Left forelimb (tissue), 1 donor: Measurements from ENCODE around the gene TBC1D2B.
A peak's percentile ranks its signal among the peaks of the same experiment; 100 is the strongest.

Experiments
- DNase-seq: peaks from one replicate; pipeline ENCODE4 v3.0.0-alpha.2; 2018; ENCODE audit warnings: low spot score

Gene TBC1D2B

DNA sequence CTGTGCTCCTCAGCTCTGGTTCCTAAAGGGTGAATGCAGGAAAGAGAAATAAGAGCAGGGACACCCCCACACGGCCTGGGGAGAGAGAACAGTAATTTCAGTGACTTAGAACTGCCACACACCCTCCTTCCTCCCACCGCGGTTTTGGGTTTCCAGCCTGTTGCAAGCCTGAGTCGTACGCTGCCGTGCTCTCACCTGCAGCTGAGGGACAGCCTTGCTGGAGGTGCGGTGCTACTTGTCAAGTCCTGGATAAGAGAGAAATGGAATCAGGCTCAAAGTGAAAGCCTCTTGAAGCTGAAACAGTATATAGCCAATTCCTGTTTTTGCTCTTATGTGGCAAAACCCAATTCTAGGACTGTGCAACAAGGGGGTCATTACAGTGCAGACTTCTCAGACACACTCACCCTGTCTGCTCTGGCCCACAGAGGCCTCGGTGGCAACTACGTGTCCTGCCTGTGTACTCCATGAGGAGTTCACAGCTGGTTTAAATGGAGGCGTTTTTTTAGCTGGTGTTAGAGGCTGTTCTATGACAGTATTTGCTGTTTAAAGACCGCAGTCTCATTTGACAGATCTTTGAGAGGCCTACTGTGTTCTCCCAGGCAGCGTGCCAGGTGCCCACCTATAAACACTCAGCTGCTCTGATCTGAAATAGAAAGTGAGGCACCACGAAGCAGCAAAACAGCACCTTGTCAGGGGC, 42.9 kb downstream of the TBC1D2B start:
- no peak for DNase-seq

DNA sequence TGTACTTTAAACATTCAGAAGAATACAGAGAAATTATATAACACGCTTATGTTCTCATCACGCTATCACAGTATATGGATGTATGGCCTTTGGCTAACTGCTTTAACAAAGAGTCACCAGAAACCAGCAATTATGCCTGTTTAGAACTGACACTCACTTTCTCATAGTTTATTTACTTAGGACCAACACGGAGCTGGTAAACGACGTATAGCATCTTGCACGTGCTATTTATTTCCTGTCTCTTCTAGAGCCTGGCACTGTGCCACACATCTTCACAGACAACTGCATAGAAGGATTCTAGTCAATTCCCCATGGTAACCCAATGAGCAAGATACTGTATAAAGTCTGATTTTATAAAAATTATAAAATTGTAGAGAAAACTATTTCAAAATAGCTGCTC, 43.6 kb downstream of the TBC1D2B start:
- DNase-seq = no peak

DNA sequence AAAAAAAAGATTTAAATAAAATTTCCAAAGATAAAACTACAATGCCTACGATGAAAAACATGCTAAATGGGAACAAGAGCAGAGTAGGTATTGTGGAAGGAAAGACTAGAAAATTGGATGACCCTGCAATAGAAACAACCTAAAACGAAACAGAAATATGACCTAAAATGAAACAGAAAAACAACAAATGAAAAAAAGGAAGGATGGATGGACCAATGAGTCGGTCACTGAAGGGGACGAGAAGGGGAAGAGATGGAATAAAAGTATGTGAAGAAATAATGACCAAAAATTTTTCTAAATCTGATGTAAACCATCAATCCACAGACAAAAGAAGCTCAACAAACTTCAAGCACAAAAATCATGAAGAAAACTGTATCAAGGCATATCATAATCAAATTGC, 44.8 kb downstream of the TBC1D2B start:
- DNase-seq = no peak

DNA sequence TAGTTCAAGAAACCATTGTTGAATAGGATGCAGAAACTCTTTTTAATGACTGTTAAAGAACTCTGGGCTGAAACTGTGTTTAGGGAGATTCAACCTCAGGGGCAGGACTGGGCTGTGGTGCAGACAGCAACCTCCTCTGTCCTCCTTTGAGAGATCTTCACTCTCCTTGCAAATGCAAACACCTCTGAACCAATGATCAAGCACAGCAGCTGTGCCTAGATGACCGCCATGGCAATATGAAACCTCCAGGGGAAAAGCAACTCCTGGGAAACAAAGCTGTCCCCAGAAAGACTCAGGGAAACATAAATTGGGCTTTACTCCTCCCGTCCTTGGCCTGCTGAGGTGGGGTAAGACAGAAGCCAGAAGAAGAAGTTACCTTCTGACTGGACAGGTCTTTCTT, 52.6 kb downstream of the TBC1D2B start:
- DNase-seq = no peak

DNA sequence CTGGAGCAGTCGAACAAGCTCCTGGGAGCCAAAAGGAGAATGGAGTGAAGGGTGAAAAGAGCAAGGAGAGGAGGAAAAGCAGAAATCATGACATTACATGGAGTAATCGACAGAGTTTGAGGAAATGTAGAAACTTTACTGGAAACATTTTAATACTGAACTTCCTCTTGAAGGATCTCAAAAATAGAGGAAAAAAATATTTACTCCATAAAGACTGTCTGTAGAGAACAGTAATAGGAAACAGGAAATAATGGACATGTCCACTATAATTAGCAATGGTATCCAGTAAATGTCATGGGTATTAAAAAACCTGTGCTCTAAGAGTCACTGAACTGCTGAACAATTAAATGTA, 53.0 kb downstream of the TBC1D2B start:
- DNase-seq = no peak

DNA sequence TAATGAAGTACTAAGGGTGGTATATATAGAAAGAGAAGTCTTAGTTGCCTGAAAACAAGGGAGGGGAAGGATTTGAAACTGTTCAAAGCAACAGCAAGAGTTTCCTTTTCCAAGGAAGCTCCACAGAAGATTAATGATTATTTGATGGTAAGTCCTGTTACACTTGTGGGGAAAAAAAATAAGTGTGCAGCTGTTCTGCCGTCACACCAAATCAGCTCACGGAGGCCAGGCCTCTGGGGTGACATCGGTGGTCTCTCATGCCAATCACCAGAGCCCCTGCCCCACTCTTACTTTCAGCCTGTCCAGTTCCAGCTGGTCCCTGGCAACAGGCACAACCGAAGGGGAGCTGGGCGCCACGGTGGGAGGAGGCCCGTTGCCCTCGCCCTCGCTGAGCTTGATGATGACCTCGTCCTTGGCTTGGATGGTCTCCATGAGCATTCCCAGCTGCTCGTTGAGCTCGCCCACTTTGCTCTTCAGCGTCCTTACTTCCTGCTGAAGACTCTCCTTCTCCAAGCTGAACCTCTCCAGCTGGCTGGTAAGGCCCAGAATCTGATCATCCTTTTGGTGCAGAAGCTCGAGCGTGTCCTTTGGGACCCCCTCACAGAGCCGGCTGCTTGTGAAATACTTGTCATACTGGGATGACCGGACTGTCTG, 53.5 kb downstream of the TBC1D2B start:
- peak; percentile 82 for DNase-seq

DNA sequence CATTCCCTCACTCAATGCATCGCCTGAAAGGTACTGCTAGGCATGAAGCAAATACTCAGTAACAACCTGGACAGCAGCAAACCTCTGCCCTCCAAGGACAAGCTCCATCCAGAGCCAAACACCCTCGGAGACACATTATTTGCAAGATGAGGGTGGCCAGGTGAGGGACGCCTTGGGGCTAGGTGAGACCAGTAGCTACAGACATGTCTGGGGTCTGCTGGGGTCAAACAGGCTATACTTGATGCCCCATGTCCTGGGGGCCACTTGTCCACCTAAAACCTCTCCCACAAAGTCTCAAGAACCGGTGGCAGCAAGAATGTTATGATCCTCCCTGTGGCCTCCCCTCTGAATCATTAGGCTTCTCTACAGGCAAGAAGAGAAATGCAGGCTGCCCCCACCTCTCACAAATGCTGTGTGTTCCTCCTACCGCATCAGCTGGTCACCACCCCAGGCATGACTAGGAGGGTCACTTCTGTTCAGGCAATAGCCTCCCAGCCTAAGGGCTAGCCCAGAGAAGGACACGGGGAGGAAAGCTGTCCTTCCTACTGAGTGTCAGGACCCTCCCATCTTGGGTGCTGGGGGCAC, 54.3 kb downstream of the TBC1D2B start:
- DNase-seq = no peak

DNA sequence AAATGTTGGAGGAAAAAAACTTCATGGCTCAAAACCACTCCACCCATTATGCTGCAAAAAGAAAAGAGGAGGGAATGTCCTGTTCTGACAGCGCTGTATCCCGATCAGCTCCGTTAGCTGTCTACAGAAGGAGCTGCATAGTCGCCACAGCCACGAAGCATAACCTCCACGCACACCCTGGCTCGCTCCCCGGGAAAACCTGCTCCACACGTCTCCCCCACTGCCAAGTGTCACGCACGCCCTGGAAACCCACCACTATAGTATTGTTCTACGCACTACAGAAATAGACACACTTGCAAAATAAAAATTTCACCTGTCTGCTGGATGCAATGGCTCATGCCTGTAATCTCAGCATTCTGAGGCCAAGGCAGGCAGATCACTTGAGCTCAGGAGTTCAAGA, 55.8 kb downstream of the TBC1D2B start:
- no peak for DNase-seq

DNA sequence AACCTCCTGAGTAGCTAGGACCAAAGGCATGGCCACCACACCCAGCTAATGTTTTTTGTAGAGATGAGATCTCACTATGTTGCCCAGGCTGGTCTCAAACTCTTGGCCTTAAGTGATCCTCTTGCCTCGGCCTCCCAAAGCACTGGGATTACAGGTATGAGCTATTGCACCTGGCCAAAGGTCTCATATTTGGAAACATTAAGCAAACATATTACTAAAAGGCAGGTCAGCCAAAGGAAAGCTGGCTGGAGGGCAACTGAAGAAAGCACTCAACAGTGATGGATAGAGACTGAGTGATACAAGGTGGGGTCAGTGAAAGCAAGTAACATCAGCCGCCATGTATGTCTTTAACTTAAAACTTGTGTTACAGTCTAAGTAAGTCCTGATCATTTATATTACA, 57.5 kb downstream of the TBC1D2B start:
- no peak for DNase-seq

DNA sequence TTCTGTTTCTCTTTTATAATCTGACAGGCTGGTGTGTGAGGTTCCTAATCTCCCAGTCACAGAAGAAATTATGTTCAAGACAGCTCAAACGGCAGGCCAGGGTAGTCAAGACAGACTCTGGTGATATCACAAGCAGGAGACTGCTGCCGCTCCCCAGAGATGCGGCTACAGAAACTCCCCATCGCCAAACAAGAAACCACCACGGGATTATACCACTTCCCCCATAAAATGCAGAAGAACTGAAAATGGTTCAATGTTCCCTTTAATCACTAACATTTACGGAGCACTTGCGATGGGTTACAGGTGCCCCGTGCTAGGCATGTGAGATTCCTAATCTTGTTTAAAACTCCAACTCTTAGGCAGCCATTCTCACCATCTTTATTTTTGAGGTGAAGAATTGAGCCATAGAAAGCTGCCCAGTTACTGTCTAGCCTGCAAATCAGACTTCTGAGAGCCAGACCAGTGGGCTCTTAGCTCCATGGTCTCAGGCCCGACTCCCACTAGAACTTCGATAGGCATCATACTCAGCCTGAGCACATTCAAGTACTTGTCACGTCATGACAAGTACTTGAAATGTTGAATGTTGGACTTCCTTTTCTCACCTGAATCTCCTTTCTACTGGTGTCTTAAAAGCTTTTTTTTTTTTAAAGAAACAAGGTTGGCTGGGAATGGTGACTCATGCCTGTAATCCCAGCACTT, 58.4 kb downstream of the TBC1D2B start:
- DNase-seq = no peak

DNA sequence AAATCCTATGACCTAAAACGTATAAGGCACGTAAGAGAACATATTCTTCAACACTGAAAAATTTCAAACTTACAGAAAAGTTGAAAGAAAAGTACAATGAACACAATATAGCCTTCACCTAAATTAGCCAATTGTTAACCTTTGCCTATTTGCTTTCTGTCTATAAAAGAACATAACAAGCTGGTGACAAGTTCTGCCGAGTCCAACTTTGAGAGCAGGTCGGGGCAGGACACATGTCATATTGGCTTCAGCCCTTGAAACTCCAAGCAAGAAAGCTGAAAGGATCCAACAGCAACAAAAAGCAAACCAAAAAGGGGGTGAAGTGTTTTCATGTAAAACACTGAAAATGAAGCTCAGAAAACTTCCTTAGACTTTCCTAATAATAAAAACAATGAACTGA, 59.1 kb downstream of the TBC1D2B start:
- no peak for DNase-seq

DNA sequence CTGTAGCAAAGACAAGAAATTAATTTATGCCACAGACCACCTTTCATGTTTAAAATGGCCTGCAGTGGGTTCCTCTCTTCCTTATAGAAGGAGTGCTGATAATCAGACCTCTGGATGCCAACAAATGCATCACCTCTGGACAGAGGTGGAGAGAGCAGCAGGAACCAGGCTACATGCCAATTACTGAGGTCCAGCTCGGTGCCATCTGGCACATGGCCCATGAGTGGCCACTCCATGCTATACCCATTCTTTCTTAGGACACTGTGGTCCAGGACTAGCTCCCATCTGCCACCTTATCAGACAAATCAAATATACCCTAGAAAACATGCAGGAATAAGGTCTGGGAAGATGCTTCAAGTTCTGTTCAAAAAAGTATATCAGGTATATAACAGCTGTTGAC, 60.7 kb downstream of the TBC1D2B start:
- no peak for DNase-seq

DNA sequence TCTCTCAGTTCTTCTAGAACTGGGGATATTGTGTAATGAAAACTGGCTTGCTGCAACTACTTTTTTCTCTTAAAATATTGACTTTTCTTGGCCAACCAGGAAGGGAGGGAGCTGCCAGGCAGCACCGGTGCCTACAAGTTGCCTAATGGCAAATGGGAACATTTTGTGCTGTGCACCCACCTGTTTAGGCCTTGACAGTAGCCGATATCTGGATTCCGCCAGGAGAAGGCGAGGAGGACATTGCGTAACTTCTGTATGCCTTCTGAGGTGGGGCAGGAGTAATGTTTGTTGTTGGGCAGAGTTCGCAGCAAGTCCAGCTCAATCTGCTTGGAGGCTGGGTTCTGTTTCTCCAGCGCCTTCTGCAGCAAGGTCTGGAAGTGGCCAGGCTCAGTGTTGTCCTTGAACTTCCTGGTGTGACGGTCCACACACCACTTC, 64.9 kb downstream of the TBC1D2B start:
- DNase-seq = no peak

DNA sequence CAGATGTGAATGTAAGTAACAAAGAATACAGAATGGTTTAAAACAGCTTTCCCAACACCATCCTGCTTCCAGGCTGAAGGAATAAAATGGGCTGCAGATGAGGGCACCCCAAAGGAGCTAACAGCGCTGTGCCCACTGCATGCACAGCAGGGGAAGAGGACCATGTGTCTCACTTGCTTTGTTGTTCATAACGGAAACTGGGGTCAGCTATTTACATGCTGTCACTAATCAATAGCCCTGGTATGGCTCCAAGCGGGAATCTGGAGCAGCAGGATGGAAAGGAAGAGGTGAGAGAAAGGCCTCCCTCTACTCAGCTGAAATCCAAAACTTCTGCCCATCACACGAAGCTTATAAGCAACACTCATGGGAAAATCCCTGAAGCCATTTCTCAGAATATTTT, 67.4 kb downstream of the TBC1D2B start:
- no peak for DNase-seq

DNA sequence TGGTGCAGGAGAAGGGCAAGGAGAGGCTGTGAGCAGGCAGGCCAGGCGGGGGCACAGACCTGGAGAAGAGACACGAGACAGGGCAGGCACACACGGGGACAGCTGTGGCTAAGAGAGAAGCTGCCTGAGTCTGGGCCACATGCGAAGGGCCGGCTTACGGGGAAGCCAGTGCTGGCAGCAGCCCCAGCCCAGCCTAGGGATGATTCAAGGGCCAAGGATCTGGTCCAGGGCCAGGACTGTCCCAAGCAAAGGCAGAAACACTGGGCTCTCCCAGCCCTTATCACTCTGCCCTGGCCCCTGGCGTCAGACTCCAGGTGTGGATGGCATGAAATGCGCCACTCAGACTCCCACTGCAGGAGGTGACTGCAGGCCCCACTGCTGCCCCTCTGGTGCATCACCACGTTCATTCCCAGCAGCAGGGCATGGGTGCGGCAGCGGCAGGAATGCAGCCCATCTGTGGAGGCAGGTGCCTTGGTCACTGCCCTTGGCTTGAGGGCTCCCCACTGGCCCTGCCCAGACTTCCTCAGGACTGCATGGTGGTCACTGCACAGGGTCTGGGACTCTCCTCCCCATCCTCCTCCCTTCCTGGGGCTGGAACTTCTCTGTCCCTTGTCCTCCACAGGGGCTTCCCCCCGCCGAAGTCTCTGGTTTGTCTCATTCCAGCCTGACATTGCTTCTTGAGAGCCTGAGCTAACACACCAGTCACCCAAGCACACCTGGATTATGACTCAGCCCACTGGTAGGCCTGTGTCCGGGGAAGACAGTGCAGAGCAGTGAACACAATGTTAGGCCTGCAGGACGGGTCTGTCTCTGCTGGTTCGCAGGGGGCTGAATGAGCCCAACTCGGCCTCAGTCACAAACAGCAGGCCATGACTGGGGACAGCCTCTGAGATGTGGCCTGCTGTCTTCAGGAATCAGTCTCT, 69.3 kb downstream of the TBC1D2B start:
- DNase-seq = peak; percentile 65

DNA sequence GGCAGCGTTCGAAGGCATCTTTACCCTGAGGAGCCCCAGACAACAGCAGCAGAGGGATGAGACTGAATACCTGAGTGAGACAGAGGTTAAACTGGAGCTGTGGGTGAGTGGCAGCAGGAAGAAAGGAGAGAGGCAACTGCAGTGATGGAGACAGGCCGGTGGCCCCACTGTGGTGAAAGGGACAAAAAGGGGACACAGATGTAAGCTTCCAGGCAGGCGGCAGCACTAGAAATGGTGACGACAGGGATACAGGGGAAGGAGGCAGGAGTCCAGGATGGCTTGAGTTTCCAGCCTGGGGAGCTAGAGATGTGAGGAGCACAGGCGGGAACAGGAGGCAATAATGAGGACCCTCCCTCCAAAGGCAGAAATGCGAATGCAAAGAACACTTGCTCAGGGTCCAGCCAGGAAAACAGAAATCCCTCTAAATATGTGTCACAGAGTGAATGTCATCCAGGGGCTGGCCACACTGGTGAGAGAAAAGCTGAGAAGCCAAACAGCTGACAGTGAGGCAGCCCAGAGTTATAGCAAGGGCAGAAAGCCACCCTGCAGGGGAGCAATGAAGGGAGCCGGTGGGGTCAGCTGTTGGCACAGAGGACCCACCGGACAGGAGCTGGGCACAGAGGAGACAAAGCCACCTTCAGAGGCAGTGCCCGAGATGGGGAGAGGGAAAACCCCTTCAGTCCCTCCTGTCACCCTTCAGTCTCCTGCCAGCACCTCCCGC, 70.1 kb downstream of the TBC1D2B start:
- peak; percentile 37 for DNase-seq

DNA sequence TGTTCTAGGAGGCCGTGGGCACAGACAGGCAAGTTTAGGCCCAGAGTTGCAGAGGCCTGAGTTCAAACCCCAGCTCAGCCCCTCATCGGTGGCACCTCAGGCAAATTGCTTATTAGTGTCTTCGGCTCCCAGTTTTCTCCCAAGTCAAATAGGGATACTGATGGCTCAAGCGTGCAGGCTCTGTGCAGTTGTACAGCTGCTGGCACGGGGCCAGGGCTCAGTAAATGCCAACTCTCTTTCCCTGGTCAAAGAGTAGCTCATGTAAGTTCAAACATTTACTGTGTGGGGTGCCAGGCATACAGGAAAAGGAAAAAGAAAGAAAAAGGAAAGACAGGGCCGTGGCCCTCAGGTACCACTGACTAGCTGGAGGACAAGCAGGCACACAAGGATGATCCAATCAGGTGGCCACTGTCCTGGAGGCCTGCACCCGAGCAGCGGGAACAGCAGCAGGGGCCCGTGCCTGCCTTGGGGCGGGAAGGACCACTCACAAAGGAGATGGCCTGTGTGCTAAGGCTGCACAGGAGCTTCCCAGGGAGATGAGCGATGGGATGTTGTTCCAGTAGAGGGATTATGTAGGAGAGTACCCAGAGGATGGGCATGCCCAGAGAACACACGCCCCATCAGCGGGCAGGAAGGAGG, 70.8 kb downstream of the TBC1D2B start:
- peak; percentile 65 for DNase-seq

DNA sequence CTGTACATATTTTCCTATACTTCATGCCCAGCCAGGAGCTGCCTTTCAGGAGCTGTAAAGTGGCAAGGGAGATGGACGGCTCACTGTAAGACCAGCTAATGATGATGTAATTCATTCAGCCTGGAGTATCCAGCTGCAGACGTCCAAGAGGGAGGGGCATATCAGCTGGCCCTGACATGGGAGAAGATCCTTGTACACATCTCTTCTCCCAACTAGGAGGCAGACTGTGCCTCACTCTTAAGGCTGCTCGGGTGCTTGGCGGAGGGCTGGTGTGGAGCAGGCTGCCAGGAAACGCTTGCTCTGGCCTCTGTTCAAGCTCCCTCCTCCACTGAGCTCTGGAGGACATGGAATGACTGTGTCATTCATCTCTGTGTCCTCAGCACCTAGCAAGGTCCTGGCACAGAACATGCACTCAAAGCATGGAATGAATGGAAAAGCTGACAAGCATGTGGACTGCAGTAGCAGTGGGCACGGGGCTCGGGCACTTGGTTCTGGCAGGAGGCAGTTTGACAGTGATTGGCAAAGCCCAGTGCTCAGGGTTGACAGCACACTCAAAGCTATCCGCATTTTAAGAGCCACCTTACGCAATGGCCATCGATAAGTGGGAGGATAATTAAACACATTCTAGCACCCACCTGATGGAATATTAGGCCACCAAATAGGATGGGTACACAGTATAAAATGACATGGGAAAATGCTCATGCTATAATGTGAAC, 72.4 kb downstream of the TBC1D2B start:
- DNase-seq = peak; percentile 76

DNA sequence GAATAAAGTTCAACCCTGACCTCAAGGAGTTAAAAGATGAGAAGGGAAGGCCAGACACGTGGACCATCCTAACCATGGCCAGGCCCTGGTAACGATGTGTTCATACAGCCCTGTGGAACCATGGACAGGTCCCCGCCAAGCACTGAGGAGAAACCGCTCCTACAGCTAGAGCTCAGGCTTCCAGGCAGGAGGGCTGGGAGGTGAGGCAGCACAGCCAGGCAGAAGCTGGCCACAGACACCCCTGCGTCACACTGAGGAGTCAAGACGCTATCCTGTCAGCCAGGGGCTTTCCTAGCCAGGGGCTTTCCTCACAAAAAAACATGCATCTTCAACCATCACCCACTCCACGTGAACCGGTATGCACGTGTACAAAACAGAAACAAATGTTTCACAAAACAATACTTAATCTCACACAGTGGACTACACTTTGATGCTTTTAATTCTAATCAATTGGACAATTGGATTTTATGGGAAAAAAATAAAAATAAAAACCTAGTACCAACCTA, 73.2 kb downstream of the TBC1D2B start:
- DNase-seq = peak; percentile 52

DNA sequence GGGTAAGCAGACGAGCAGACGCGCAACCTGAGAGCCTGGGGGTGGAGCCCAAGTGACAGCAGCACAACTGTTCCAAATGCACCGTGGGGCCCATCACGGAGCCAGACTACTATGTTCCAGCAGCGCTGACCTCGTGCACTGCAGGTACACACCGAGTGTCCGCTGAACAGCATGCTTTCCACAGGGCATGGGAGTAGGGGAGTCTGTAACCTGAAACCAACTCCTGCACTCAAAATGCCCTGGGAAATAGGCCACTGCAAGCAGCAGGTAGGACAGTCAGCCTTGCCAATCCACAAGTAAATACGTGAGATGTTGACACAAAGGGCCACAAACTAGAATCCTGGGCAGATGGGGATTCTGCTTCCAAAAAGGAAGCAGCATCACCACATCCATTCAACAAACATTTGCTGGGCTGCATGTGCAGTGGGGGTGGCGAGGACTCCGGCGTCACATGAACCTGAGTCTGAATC, 73.9 kb downstream of the TBC1D2B start:
- peak; percentile 48 for DNase-seq
